ENCODE data around the gene CCDC88C. TPM values are rescaled to one million over a fixed set of nuclear protein-coding genes. Genes with fewer than 3 reads are reported as not detected.

CCDC88C gene
- total RNA-seq, 4 donors from 2014 or later: 1.1 to 2.7 (median 2.1) TPM

DNA sequence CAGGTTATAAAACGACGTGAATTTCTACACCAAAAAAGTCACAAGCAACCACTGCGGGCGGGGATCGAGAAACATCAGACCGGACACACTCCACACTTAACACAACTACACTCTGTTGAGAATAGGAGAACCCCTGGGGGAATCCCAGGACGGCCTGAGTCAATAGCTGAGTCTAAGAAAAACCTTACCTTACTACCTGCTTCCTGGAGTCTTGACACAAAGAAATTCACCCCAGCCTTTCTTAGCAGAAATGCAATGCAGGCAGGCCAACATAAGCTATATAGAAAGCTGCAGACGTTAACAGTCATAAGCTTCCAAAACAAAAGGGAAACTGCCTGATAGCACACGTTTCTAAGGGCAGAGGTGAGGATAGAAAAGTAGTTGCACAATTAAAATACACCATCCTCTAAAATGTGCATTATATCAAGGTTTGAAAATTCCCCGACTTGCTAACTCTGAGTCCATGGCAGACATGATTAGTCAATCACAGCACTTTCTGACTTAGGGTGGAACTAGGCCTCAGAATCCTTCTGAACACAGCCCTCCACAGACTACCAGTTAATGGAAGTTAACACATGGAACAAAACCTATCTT is 68.0 kb downstream of the CCDC88C start:
- H3K27me3 ChIP-seq: no peaks in the 10 kb centered on the region
- no peak for TF ChIP-seq POLR2A (IDR thresholded peaks at IDR 0.05)
- TF ChIP-seq, protein P1, sequence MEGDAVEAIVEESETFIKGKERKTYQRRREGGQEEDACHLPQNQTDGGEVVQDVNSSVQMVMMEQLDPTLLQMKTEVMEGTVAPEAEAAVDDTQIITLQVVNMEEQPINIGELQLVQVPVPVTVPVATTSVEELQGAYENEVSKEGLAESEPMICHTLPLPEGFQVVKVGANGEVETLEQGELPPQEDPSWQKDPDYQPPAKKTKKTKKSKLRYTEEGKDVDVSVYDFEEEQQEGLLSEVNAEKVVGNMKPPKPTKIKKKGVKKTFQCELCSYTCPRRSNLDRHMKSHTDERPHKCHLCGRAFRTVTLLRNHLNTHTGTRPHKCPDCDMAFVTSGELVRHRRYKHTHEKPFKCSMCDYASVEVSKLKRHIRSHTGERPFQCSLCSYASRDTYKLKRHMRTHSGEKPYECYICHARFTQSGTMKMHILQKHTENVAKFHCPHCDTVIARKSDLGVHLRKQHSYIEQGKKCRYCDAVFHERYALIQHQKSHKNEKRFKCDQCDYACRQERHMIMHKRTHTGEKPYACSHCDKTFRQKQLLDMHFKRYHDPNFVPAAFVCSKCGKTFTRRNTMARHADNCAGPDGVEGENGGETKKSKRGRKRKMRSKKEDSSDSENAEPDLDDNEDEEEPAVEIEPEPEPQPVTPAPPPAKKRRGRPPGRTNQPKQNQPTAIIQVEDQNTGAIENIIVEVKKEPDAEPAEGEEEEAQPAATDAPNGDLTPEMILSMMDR (IDR thresholded peaks at IDR 0.05 in 4 of 5, conservative IDR thresholded peaks at IDR 0.05 in 1 of 5): no peak
- H3K9me3 ChIP-seq: no peaks in the 10 kb centered on the region
- peak overlapping the region in 1 of 4 donors; percentile 38 for H3K27ac ChIP-seq
- DNase-seq (no peak), ATAC-seq (no peak)
- H3K4me1 ChIP-seq: peaks cover 0 to 4% of the 10 kb centered on the region in 2 donors
- intact Hi-C loops (cut with DNase I; ENCODE audit: low total_unique reads) (no loop called here), in situ Hi-C loops (cut with MboI; ENCODE audit: low sequenced_read_pairs in 4 of 4) (no loop called here)
- H3K36me3 ChIP-seq: no peaks in the 10 kb centered on the region
- no peak overlapping the region for H3K4me3 ChIP-seq

DNA sequence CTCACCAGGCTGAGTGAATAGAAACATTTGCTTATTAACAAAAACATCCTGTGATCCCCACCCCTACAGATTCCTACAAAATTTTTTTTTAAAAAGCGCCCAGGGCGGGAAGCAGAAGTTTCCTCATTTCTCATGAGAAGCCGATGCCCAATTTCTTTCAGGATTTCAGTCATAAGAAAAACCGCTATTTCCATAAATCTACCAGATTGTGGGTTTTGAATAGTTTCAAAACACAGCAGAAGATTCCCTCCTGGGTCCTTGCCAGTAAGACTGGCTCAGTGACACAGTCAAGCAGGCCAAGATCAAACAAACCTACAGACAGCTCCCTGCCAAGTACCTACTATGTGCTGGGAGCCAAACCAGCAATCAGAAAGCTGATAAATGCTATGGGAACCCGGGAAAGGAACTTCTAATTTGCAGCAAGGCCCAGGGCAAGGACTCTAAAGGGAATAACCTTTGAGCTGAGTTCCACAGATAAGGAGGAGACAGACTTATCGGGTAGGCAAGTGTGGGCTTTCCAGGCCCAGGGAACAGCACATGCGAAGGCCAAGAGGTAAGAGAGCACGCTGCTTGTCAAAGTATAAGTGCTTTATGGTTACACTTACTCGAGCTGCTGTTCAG is 68.7 kb downstream of the CCDC88C start:
- ATAC-seq (no peak), DNase-seq (no peak)
- H3K4me3 ChIP-seq: no peak overlapping the region
- no peaks in the 10 kb centered on the region for H3K27me3 ChIP-seq
- no peaks in the 10 kb centered on the region for H3K36me3 ChIP-seq
- peaks cover 0 to 4% of the 10 kb centered on the region in 2 donors for H3K4me1 ChIP-seq
- intact Hi-C loops (cut with DNase I; ENCODE audit: low total_unique reads) (no loop called here), in situ Hi-C loops (cut with MboI; ENCODE audit: low sequenced_read_pairs in 4 of 4) (no loop called here)
- peak overlapping the region in 1 of 4 donors; percentile 38 for H3K27ac ChIP-seq
- H3K9me3 ChIP-seq: no peaks in the 10 kb centered on the region
- TF ChIP-seq, protein P1 (IDR thresholded peaks at IDR 0.05 in 4 of 5, conservative IDR thresholded peaks at IDR 0.05 in 1 of 5): no peak
- no peak for TF ChIP-seq POLR2A (IDR thresholded peaks at IDR 0.05)

DNA sequence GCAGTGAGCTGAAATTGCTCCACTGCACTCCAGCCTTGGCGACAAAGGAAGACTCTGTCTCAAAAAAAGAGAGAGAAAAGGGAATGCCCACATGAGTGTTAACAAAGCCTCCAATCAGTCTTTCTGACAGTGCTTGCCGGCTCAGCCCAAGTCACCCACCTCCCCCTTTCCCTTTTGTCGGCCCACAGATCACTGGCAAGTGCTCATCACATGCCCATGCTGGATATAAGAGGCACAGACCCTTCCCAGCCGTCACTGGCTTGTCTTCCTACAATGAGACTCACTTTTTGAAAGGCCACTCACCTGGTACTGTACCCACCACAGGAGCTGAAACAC is 70.8 kb downstream of the CCDC88C start:
- DNase-seq (no peak), ATAC-seq (no peak)
- no peak for TF ChIP-seq POLR2A (IDR thresholded peaks at IDR 0.05)
- TF ChIP-seq, protein P1 (IDR thresholded peaks at IDR 0.05 in 4 of 5, conservative IDR thresholded peaks at IDR 0.05 in 1 of 5): no peak
- in situ Hi-C loops (cut with MboI; ENCODE audit: low sequenced_read_pairs in 4 of 4) (no loop called here), intact Hi-C loops (cut with DNase I; ENCODE audit: low total_unique reads) (no loop called here)
- no peaks in the 10 kb centered on the region for H3K36me3 ChIP-seq
- no peaks in the 10 kb centered on the region for H3K4me1 ChIP-seq
- no peak overlapping the region for H3K27ac ChIP-seq
- no peak overlapping the region for H3K4me3 ChIP-seq
- no peaks in the 10 kb centered on the region for H3K27me3 ChIP-seq
- no peaks in the 10 kb centered on the region for H3K9me3 ChIP-seq

DNA sequence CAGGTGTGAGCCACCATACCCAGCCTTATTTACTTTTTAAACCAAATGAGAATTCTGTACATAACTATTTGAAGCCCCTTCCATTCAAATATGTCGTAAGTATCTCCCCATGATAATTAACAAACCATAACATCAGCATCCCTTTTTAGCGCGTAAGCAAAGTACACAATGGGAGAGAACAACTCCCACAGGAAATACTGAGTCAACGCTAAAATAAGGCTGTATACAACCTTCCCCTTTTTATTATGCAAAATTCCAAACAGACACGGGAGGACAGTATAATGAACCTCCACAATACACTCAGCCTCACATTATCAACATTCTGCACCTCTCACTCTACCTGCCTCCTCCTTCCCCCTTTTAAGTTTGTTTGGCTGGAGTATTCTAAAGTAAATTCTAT is 73.5 kb downstream of the CCDC88C start:
- H3K9me3 ChIP-seq: no peaks in the 10 kb centered on the region
- no peak overlapping the region for H3K27ac ChIP-seq
- H3K27me3 ChIP-seq: no peaks in the 10 kb centered on the region
- no peak overlapping the region for H3K4me3 ChIP-seq
- in situ Hi-C loops (cut with MboI; ENCODE audit: low sequenced_read_pairs in 4 of 4) (no loop called here), intact Hi-C loops (cut with DNase I; ENCODE audit: low total_unique reads) (no loop called here)
- TF ChIP-seq, protein P1 (IDR thresholded peaks at IDR 0.05 in 4 of 5, conservative IDR thresholded peaks at IDR 0.05 in 1 of 5): no peak
- TF ChIP-seq POLR2A (IDR thresholded peaks at IDR 0.05): no peak
- DNase-seq: no peak
- no peaks in the 10 kb centered on the region for H3K4me1 ChIP-seq
- no peak for ATAC-seq
- H3K36me3 ChIP-seq: no peaks in the 10 kb centered on the region
